ENCODE results near the gene ACTR8.

ACTR8 gene

GRCh38 chr3:53863145-53863544 lies 18.8 kb downstream of the ACTR8 start:
- no peak for DNase-seq

- DNase-seq, result no peak
Measured at GRCh38 chr3:53862241-53862640, 19.7 kb downstream of the ACTR8 start.

- no peak for DNase-seq
Measured at GRCh38 chr3:53860196-53860595, 21.8 kb downstream of the ACTR8 start.

GRCh38 chr3:53859178-53859577 lies 22.8 kb downstream of the ACTR8 start:
- DNase-seq, result no peak

DNA sequence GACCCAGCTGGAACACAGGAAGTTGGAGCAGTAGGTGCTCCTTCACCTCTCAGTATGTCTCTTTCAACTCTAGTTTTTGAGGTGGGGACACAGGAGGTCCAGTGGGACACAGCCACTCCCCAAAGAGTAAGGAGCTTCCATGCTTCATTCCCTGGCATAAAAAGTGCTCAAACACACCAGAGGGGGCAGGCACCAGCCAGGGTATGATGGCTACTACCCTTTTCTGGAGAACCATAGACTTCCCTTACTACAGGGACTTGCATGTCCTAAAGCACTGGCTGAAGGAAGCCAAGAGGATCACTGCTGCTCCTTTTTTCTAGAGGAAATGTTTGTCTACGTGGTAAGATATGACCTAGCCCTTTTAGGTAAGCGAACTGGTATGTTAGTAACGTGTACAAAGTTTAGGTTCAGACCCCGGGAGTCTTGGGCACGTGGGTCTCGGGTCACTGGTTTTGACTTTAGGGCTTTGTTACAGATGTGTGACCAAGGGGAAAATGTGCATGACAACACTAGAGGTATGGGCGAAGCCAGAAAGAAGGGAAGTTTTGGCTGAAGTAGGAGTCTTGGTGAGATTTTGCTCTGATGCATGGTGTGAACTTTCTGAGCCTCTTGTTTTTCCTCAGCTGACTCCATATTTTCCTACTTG lies 23.7 kb downstream of the ACTR8 start:
- no peak for DNase-seq

GRCh38 chr3:53856964-53857363 lies 25.0 kb downstream of the ACTR8 start:
- no peak for DNase-seq

- DNase-seq, result no peak
Measured at GRCh38 chr3:53850895-53851294, 31.1 kb downstream of the ACTR8 start.

DNA sequence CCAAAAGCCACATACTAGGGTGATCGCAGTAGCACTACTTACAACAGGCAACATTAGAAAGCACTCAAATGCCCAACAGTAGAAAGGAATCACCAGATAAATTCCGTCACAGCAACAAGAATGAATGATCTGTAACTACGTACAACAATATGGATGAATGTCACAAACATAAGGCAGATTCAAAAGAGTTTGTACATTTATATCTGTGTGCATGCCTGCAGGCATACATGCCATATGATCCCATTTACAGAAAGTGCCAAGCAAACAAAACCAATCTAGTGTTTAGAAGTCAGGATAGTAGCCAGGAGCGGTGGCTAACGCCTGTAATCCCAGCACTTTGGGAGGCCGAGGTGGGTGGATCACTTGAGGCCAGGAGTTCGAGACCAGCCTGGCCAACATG lies 32.0 kb downstream of the ACTR8 start:
- DNase-seq, result no peak

DNA sequence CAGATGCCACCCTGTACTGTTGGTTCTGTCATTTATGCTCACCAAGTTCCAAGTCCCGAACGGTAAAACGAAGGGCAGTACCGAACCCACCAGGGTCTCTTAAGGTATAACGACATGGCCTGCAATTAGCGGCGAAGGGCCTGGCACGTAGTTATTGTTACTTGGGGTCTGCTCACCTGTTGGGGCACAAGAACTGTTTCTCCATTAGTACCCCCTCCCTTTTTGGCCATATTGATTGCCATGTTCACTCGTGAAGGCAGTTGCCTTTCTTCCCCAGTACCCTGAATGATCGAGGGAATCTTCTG lies 35.1 kb downstream of the ACTR8 start:
- DNase-seq, result no peak

GRCh38 chr3:53846134-53846850 lies 35.7 kb downstream of the ACTR8 start, which contains the start of the genes CHDH and IL17RB:
CHDH (minus strand) TSS chr3:53846419; CDS start chr3:53824008, 22,411 bp downstream.
IL17RB (plus strand) TSS chr3:53846568; CDS start chr3:53846589, 21 bp downstream.
- no peak for DNase-seq

GRCh38 chr3:53845881-53846133 lies 36.1 kb downstream of the ACTR8 start:
- no peak for DNase-seq

DNA sequence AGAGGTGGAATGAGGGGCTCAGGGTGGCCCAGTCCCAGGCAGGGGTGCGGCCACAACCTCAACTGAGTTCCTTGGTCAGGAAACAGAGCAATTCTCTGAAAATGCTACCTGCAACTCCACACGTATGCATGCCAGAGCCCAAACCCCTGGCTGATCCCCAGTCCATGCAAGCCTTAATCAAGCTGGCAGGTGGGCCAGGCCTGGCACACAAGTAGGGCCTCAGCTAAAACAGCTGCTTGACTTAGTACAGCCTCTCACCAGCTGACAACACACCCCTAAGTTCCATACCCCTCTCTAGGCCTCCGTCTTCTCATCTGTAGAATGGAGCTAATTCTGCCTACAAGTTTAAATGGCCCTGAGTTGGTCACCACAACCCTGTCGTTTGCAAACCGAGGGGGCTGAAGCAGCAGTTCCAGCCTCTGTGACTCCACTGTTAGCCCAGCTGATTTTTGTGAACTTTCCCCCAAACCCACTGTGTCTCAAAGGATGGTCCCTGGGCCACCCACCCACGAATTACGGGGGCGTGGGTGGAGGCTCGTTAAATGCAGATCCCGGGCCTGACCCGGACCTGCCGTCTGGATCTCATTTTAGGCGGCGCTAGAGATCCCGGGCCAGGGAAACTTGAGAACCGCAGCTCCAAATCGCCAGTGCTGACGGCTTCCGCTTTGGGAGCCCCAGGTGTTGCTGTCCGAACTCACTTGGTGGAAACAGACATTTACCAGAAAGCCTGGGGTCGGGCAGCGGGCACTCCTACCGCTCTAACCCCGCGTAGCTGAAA lies 36.7 kb downstream of the ACTR8 start:
- DNase-seq, result no peak

- no peak for DNase-seq
Measured at GRCh38 chr3:53844262-53845102, 37.5 kb downstream of the ACTR8 start.

DNA sequence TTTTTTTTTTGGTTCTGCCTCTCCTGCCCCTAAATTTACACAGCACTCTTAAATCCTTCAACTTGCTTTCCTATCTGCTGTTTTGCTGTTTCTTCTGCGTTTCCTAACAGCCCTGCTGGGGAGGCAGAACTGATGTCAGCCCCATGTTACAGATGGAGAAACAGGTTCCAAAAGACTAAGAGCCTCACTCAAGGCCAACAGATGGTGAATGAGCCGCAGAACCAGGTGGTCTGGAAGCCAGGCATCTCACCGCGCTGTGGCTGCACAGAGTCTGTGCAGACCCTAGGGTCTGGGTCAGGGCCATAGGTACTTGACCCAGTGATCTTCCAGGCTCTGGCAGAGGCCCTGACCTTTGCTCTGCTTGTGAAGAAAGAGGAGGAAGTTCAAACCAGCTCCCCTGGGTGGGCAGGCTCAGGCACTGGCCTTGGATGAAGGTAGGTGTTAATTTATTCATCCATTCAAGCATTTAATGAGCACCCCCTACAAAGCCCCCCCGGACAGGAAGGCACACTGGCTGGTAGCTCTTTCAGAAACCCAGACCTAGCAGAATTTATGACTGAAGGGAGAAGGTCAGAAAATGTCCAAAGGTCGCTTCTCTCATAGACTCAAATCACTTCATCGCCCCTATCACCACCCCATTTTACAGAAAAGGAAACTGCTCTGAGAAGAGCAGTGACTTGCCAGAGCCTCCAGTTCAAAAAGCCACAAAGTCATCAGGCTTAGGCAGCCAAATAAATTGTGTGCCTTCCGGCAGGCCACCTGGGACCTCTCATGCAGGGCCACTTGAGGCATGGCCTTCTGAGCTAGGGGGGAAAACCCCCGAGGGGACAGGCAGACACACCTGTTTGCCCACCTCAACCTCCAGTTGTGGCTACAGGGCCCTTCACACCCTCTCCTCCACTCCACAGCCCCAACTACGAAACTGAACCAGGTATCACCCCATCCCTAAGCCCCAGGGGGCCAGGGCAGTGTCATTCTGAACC lies 38.5 kb downstream of the ACTR8 start:
- DNase-seq, result no peak

DNA sequence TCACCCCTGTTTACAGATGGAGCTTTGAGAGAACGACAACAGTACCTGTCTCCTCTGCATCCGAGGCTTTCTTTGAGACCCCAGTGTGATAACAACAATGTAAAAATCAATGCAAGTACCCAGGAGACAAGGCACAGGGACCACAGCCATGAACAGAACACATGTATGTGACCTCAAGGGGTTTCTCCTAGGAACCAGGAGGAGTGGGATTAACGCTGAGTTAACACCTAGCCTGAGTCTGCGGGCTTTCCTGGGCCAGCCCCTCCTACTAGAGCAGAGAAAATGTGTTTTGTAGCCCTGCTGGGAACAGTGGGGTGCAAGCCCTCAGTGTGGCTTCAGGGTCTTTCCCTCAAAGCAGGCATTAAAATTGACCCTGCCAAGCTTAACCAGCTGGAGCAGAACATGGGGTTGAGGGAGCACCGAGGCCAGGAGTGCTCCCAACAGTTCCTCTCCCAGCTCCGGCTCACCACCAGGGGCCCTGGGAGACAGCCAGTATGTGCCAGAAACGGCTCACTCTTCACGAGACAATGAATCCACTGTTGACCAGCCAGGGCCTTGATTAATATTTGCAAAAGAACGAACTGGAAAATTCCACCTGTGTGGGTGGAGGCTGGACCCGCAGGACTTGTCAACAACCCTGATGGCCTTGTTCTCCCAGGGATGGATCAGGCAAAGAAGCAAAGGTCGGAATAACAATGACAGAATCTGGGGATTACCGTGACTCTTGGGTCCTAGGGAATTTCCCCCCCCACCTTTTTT lies 39.3 kb downstream of the ACTR8 start:
- DNase-seq, result no peak

GRCh38 chr3:53841296-53841695 lies 40.7 kb downstream of the ACTR8 start:
- no peak for DNase-seq

- DNase-seq, result no peak
Measured at GRCh38 chr3:53837331-53837730, 44.6 kb downstream of the ACTR8 start.

DNA sequence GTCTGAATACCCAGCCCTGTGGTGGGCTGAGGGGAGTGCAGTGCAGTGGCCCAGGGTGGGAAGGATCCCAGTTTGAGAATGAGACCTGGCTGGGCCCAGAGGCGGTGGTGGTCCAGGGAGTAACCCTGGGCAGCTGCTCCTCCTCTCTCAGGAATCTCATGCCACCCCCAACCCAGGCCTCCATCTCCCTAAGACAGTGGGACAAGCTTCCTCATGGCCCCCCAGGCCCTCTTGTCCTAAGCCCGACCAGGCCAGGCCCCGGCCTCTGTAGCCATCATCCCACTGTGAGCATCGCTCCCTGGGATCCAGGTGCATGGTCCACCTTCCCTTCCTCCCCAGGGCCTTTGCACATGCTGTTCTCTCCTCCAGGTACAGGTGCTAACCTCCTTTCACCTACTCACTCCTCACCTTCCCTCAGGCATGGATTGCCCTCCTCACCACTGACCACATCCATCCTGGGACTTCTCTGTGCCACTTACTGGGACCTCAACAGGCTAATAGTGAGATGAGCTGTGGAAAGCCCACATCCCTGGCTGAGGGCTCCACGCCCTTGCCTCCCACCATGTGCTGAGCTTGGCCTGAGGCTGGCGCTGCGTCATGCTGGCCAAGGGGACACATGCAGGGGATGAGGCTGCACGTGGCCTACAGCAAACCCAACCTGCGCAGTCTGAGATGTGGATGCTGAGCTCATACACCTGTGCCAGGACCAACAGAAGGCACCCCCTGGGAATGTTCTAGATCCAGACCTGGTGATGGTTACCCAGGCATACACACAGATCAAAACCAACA lies 45.7 kb downstream of the ACTR8 start:
- DNase-seq, result no peak

- no peak for DNase-seq
Measured at GRCh38 chr3:53835257-53835656, 46.7 kb downstream of the ACTR8 start.

- peak; percentile 67 for DNase-seq
Measured at GRCh38 chr3:53834429-53835095, 47.4 kb downstream of the ACTR8 start.
